Measurements from ENCODE around the gene OR6C2.
"Not testable (repeated sequence)": the region's sequence is repeated elsewhere in the genome, so short reads cannot be mapped to it uniquely, and the experiment has no call there.

OR6C2 gene

GRCh38 chr12:55443776-55444175 is at the start of gene OR6C2:
Gene OR6C2, plus strand, starts transcription at chr12:55444076. Its CDS starts 8,138 bp downstream, at chr12:55452214.
- no peak for DNase-seq

- no peak for DNase-seq
Observed at GRCh38 chr12:55396326-55396725, 47.5 kb upstream of the OR6C2 start.

GRCh38 chr12:55400229-55400628 is 43.6 kb upstream of the OR6C2 start, which contains the start of gene OR6C65:
Gene OR6C65, plus strand, starts transcription at chr12:55400529. Its CDS starts 0 bp downstream, at chr12:55400529.
- no peak for DNase-seq

- DNase-seq = no peak
Observed at GRCh38 chr12:55407866-55408265, 36.0 kb upstream of the OR6C2 start.

GRCh38 chr12:55409133-55409532 is 34.7 kb upstream of the OR6C2 start:
- DNase-seq = not testable (repeated sequence)

GRCh38 chr12:55412138-55412537 is 31.7 kb upstream of the OR6C2 start:
- DNase-seq = not testable (repeated sequence)

GRCh38 chr12:55413498-55414388 is 30.1 kb upstream of the OR6C2 start:
- not testable (repeated sequence) for DNase-seq

GRCh38 chr12:55414396-55414823 is 29.5 kb upstream of the OR6C2 start:
- not testable (repeated sequence) for DNase-seq

GRCh38 chr12:55414889-55415288 is 29.0 kb upstream of the OR6C2 start:
- DNase-seq = not testable (repeated sequence)

GRCh38 chr12:55416961-55417360 is 26.9 kb upstream of the OR6C2 start:
- no peak for DNase-seq

GRCh38 chr12:55420307-55420962 is 23.4 kb upstream of the OR6C2 start:
- DNase-seq = no peak

- no peak for DNase-seq
Observed at GRCh38 chr12:55425954-55426353, 17.9 kb upstream of the OR6C2 start, which contains the start of gene OR6C76. Gene OR6C76, plus strand, starts transcription at chr12:55426254. Its CDS starts 0 bp downstream, at chr12:55426254.

GRCh38 chr12:55428331-55429243 is 15.3 kb upstream of the OR6C2 start:
- no peak for DNase-seq

GRCh38 chr12:55441233-55441632 is 2.6 kb upstream of the OR6C2 start:
- not testable (repeated sequence) for DNase-seq

GRCh38 chr12:55445357-55445756 is 1.5 kb downstream of the OR6C2 start:
- no peak for DNase-seq

- DNase-seq = no peak
Observed at GRCh38 chr12:55446326-55446725, 2.5 kb downstream of the OR6C2 start.

GRCh38 chr12:55448825-55449224 is 4.9 kb downstream of the OR6C2 start:
- no peak for DNase-seq

GRCh38 chr12:55464926-55465325 is 21.1 kb downstream of the OR6C2 start:
- DNase-seq = not testable (repeated sequence)

GRCh38 chr12:55467836-55468235 is 24.0 kb downstream of the OR6C2 start:
- no peak for DNase-seq

- no peak for DNase-seq
Observed at GRCh38 chr12:55469291-55469690, 25.4 kb downstream of the OR6C2 start.

- no peak for DNase-seq
Observed at GRCh38 chr12:55470088-55470829, 26.4 kb downstream of the OR6C2 start, which contains the start of gene OR6C70. Gene OR6C70, minus strand, starts transcription at chr12:55470138. Its CDS starts 0 bp downstream, at chr12:55470138.

- no peak for DNase-seq
Observed at GRCh38 chr12:55472264-55472663, 28.4 kb downstream of the OR6C2 start.

All from midbrain (tissue), 1 donor.